ENCODE data around the gene FN3KRP.
A peak's percentile ranks its signal among the peaks of the same experiment; 100 is the strongest.

The FN3KRP gene

DNA sequence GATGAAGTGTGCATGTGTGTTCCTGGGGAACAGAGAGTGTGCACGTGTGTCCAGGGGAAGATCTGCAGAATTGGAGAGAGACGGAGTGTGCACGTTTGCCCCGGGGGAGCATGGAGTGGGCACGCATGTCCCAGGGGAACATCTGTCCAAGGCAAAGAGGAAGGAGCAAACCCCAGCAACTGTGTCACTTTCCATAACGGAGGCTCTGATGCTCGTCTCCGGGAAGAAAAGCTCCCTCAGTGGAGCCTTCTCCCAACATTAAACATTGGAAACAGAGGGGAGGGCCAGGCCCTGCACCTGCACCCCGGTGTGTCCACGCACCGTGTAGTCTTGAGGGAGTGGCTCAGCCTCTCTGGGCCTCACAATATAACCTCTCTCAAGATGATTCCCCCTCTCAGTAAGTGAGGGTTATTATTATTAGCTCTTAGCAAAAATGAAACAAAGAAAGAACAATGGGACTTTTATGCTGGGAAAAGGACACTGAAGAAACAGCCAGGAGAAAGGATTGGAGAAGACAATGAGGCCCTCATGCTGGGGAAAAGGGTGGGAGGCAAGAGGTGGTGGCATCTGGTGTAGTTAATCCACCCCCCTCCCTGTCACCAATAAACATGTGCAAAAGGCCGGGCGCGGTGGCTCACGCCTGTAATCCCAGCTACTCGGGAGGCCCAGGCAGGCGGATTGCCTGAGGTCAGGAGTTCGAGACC lies 25.6 kb upstream of the FN3KRP start:
- Histone ChIP-seq H3K36me3 (ENCODE audit: control insufficient read depth in 1 of 2, insufficient read depth in 2 of 2, low read length in 2 of 2) (peaks cover 0 to 3% of the 10 kb centered on the region in 2 donors), H3K27ac (ENCODE audit: low read length) (no peak overlapping the region), H3K9me3 (ENCODE audit: control insufficient read depth in 1 of 2, low read length in 2 of 2) (peaks cover 0 to 9% of the 10 kb centered on the region in 2 donors), H3K4me1 (ENCODE audit: control insufficient read depth in 1 of 2, insufficient read depth in 2 of 2, low read length in 2 of 2) (no peaks in the 10 kb centered on the region), H3K4me3 (ENCODE audit: low read depth in 1 of 2, low read length in 2 of 2) (no peak overlapping the region), H3K27me3 (ENCODE audit: low read depth, low read length) (no peaks in the 10 kb centered on the region)

DNA sequence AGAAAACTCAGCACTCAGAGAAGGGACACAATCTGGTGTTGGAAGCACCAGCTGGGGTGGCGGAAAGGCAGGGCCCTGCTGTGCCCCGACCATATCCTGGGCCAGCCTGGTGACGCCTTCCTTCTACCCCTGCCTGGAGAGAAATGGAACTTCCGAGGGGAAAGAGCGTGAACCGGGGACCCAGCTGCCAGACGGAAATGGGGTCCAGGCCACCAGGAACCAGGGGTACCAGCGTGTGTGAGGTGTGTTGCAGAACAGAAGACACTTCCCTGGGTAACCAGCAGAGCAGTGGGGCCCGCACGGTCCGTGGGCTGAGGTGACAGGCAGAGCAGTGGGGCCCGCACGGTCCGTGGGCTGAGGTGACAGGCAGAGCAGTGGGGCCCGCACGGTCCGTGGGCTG lies 24.8 kb upstream of the FN3KRP start:
- H3K4me1 ChIP-seq (ENCODE audit: control insufficient read depth in 1 of 2, insufficient read depth in 2 of 2, low read length in 2 of 2) = peaks cover 0 to under 1% of the 10 kb centered on the region in 2 donors
- H3K36me3 ChIP-seq (ENCODE audit: control insufficient read depth in 1 of 2, insufficient read depth in 2 of 2, low read length in 2 of 2) = peaks cover 0 to 3% of the 10 kb centered on the region in 2 donors
- no peaks in the 10 kb centered on the region for H3K27me3 ChIP-seq (ENCODE audit: low read depth, low read length)
- no peak overlapping the region for H3K27ac ChIP-seq (ENCODE audit: low read length)
- H3K4me3 ChIP-seq (ENCODE audit: low read depth in 1 of 2, low read length in 2 of 2) = no peak overlapping the region
- H3K9me3 ChIP-seq (ENCODE audit: control insufficient read depth in 1 of 2, low read length in 2 of 2) = peaks cover 0 to 9% of the 10 kb centered on the region in 2 donors

DNA sequence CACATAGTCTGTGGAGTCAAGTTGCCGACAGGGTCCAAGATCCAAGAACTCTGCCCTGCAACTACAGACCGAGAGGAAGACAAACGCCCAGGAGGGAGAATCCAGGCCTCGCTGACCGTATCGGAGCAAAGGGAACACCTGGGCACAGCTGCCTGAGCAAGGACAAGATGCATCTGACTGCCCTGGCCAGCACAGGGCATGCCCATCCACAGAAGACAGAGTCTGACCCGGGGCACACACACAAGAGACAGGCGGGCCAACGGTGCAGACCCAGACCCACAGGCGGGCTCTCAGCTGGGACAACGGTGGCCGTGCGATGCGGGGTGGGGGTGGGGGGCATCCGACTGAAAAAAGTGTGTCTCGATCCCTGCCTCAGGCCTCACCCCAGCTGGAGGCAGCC lies 24.2 kb upstream of the FN3KRP start:
- H3K27ac ChIP-seq (ENCODE audit: low read length) = no peak overlapping the region
- no peaks in the 10 kb centered on the region for H3K27me3 ChIP-seq (ENCODE audit: low read depth, low read length)
- peaks cover 0 to 3% of the 10 kb centered on the region in 2 donors for H3K36me3 ChIP-seq (ENCODE audit: control insufficient read depth in 1 of 2, insufficient read depth in 2 of 2, low read length in 2 of 2)
- H3K9me3 ChIP-seq (ENCODE audit: control insufficient read depth in 1 of 2, low read length in 2 of 2) = peaks cover 0 to 9% of the 10 kb centered on the region in 2 donors
- no peak overlapping the region for H3K4me3 ChIP-seq (ENCODE audit: low read depth in 1 of 2, low read length in 2 of 2)
- peaks cover 0 to 7% of the 10 kb centered on the region in 2 donors for H3K4me1 ChIP-seq (ENCODE audit: control insufficient read depth in 1 of 2, insufficient read depth in 2 of 2, low read length in 2 of 2)

DNA sequence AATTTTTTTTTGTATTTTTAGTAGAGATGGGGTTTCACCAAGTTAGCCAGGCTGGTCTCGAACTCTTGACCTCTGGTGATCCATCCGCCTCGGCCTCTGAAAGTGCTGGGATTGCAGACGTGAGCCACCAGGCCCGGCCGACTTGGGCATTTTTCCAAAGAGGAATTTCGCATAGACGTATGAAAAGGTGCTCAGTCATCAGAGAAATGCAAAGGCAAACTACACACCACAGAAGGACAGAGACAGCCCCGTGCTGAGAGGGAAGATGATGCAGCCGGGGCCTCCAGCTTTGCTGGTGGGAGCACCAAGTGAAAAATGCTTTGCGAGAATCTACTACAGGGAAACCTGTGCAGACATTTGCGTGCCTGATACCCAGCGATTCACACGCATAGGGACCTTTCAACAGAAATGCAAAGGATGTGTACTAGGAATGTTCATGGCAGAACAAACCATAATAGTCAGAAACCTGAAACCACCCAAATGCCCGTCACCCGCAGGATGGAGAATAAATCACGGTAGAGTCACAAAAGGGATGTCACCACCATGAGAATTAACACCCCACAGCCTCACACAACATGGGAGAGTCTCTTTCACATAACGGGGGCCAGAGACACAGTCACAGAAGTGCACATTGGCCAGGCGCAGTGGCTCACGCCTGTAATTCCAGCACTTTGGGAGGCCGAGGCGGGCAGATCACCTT lies 23.2 kb upstream of the FN3KRP start:
- no peak overlapping the region for H3K27ac ChIP-seq (ENCODE audit: low read length)
- no peaks in the 10 kb centered on the region for H3K27me3 ChIP-seq (ENCODE audit: low read depth, low read length)

DNA sequence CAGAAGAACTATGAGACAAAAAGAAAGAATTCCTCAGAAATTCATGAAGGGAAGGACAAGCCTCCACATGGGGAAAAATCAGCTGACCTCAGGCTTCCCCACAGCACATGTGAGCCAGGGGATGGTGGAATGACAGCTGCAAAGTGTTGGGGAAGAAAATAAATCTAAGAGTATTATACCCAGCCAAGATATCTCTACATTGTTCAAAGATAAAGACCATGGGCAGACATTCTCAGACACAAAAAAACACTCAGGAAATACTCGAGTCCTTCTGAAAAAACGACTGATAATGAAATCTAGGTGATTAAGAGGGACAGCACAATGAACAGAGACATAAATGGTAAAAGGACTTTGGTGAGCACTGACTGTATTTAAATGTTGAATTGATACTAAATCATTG lies 21.9 kb upstream of the FN3KRP start:
- Histone ChIP-seq H3K4me3 (ENCODE audit: low read depth in 1 of 2, low read length in 2 of 2) (no peak overlapping the region), H3K9me3 (ENCODE audit: control insufficient read depth in 1 of 2, low read length in 2 of 2) (peaks cover 0 to 9% of the 10 kb centered on the region in 2 donors), H3K27ac (ENCODE audit: low read length) (no peak overlapping the region), H3K27me3 (ENCODE audit: low read depth, low read length) (no peaks in the 10 kb centered on the region), H3K4me1 (ENCODE audit: control insufficient read depth in 1 of 2, insufficient read depth in 2 of 2, low read length in 2 of 2) (peaks cover 4 to 20% of the 10 kb centered on the region in 2 donors), H3K36me3 (ENCODE audit: control insufficient read depth in 1 of 2, insufficient read depth in 2 of 2, low read length in 2 of 2) (peaks cover 0 to 3% of the 10 kb centered on the region in 2 donors)

More for the DNA sequence above, 23.2 kb upstream of the FN3KRP start:
- peaks cover 0 to 9% of the 10 kb centered on the region in 2 donors for H3K9me3 ChIP-seq (ENCODE audit: control insufficient read depth in 1 of 2, low read length in 2 of 2)
- peaks cover 0 to 13% of the 10 kb centered on the region in 2 donors for H3K4me1 ChIP-seq (ENCODE audit: control insufficient read depth in 1 of 2, insufficient read depth in 2 of 2, low read length in 2 of 2)
- no peak overlapping the region for H3K4me3 ChIP-seq (ENCODE audit: low read depth in 1 of 2, low read length in 2 of 2)
- peaks cover 0 to 3% of the 10 kb centered on the region in 2 donors for H3K36me3 ChIP-seq (ENCODE audit: control insufficient read depth in 1 of 2, insufficient read depth in 2 of 2, low read length in 2 of 2)

GRCh38 chr17:82696259-82696658 lies 20.2 kb upstream of the FN3KRP start:
- Histone ChIP-seq H3K4me3 (ENCODE audit: low read depth in 1 of 2, low read length in 2 of 2) (no peak overlapping the region), H3K27ac (ENCODE audit: low read length) (no peak overlapping the region), H3K9me3 (ENCODE audit: control insufficient read depth in 1 of 2, low read length in 2 of 2) (peaks cover 0 to 9% of the 10 kb centered on the region in 2 donors), H3K4me1 (ENCODE audit: control insufficient read depth in 1 of 2, insufficient read depth in 2 of 2, low read length in 2 of 2) (peaks cover 4 to 21% of the 10 kb centered on the region in 2 donors), H3K36me3 (ENCODE audit: control insufficient read depth in 1 of 2, insufficient read depth in 2 of 2, low read length in 2 of 2) (peaks cover 0 to 3% of the 10 kb centered on the region in 2 donors), H3K27me3 (ENCODE audit: low read depth, low read length) (no peaks in the 10 kb centered on the region)

- peaks cover 4 to 21% of the 10 kb centered on the region in 2 donors for H3K4me1 ChIP-seq (ENCODE audit: control insufficient read depth in 1 of 2, insufficient read depth in 2 of 2, low read length in 2 of 2)
- H3K4me3 ChIP-seq (ENCODE audit: low read depth in 1 of 2, low read length in 2 of 2) = peak overlapping the region; percentile 39 to 82
- peaks cover 0 to 3% of the 10 kb centered on the region in 2 donors for H3K36me3 ChIP-seq (ENCODE audit: control insufficient read depth in 1 of 2, insufficient read depth in 2 of 2, low read length in 2 of 2)
- H3K27ac ChIP-seq (ENCODE audit: low read length) = no peak overlapping the region
- no peaks in the 10 kb centered on the region for H3K27me3 ChIP-seq (ENCODE audit: low read depth, low read length)
- peaks cover 0 to 9% of the 10 kb centered on the region in 2 donors for H3K9me3 ChIP-seq (ENCODE audit: control insufficient read depth in 1 of 2, low read length in 2 of 2)
Observed at GRCh38 chr17:82696916-82697807, 19.3 kb upstream of the FN3KRP start.

- Histone ChIP-seq H3K4me1 (ENCODE audit: control insufficient read depth in 1 of 2, insufficient read depth in 2 of 2, low read length in 2 of 2) (peaks cover 4 to 21% of the 10 kb centered on the region in 2 donors), H3K27ac (ENCODE audit: low read length) (no peak overlapping the region), H3K27me3 (ENCODE audit: low read depth, low read length) (no peaks in the 10 kb centered on the region), H3K9me3 (ENCODE audit: control insufficient read depth in 1 of 2, low read length in 2 of 2) (peaks cover 0 to 9% of the 10 kb centered on the region in 2 donors), H3K4me3 (ENCODE audit: low read depth in 1 of 2, low read length in 2 of 2) (peak overlapping the region; percentile 39 to 82), H3K36me3 (ENCODE audit: control insufficient read depth in 1 of 2, insufficient read depth in 2 of 2, low read length in 2 of 2) (peaks cover 0 to 3% of the 10 kb centered on the region in 2 donors)
Observed at GRCh38 chr17:82697808-82698064, 18.8 kb upstream of the FN3KRP start.

GRCh38 chr17:82698065-82698973 lies 18.2 kb upstream of the FN3KRP start, which contains the start of gene RAB40B:
Gene RAB40B, minus strand, starts transcription at chr17:82698698. Its CDS starts 102 bp downstream, at chr17:82698596.
- peaks cover 4 to 21% of the 10 kb centered on the region in 2 donors for H3K4me1 ChIP-seq (ENCODE audit: control insufficient read depth in 1 of 2, insufficient read depth in 2 of 2, low read length in 2 of 2)
- H3K27me3 ChIP-seq (ENCODE audit: low read depth, low read length) = no peaks in the 10 kb centered on the region
- H3K36me3 ChIP-seq (ENCODE audit: control insufficient read depth in 1 of 2, insufficient read depth in 2 of 2, low read length in 2 of 2) = peaks cover 0 to 3% of the 10 kb centered on the region in 2 donors
- H3K27ac ChIP-seq (ENCODE audit: low read length) = no peak within 1 kb of the TSS
- peaks cover 0 to 9% of the 10 kb centered on the region in 2 donors for H3K9me3 ChIP-seq (ENCODE audit: control insufficient read depth in 1 of 2, low read length in 2 of 2)
- H3K4me3 ChIP-seq (ENCODE audit: low read depth in 1 of 2, low read length in 2 of 2) = peak within 1 kb of the TSS; percentile 63 to 82

- peaks cover 4 to 21% of the 10 kb centered on the region in 2 donors for H3K4me1 ChIP-seq (ENCODE audit: control insufficient read depth in 1 of 2, insufficient read depth in 2 of 2, low read length in 2 of 2)
- no peak overlapping the region for H3K27ac ChIP-seq (ENCODE audit: low read length)
- H3K27me3 ChIP-seq (ENCODE audit: low read depth, low read length) = no peaks in the 10 kb centered on the region
- H3K9me3 ChIP-seq (ENCODE audit: control insufficient read depth in 1 of 2, low read length in 2 of 2) = peaks cover 0 to 9% of the 10 kb centered on the region in 2 donors
- peak overlapping the region; percentile 63 to 76 for H3K4me3 ChIP-seq (ENCODE audit: low read depth in 1 of 2, low read length in 2 of 2)
- peaks cover 0 to 3% of the 10 kb centered on the region in 2 donors for H3K36me3 ChIP-seq (ENCODE audit: control insufficient read depth in 1 of 2, insufficient read depth in 2 of 2, low read length in 2 of 2)
Observed at GRCh38 chr17:82698974-82699442, 17.5 kb upstream of the FN3KRP start.

Measured in muscle layer of duodenum (tissue), 2 donors.